Adipocyte (in vitro differentiated cells): ENCODE measurements around the gene DEF6.

Experiments
- DNase-seq: peaks from one replicate; pipeline ENCODE4 v3.0.0-alpha.2; 2015; ENCODE audit warnings: low read depth
- H3K27me3 ChIP-seq: replicated peaks from 2 replicates; pipeline ENCODE4 v1.7.0; 2013; ENCODE audit warnings: mild to moderate bottlenecking, low read length, moderate library complexity; ENCODE audit not compliant: control insufficient read depth, insufficient read depth
- H3K36me3 ChIP-seq: 2 replicates; pipeline ENCODE4 v1.7.0; 2013; ENCODE audit warnings: low read length, mild to moderate bottlenecking, moderate library complexity; ENCODE audit not compliant: control insufficient read depth, insufficient read depth, severe bottlenecking
- H3K4me1 ChIP-seq: 2 replicates; pipeline ENCODE4 v1.7.0; 2013; ENCODE audit warnings: mild to moderate bottlenecking, low read length, moderate library complexity; ENCODE audit not compliant: control insufficient read depth, insufficient read depth
- H3K4me3 ChIP-seq: 2 replicates; pipeline ENCODE4 v1.7.0; 2013; ENCODE audit warnings: mild to moderate bottlenecking, low read length, moderate library complexity
- H3K9ac ChIP-seq: 2 replicates; pipeline ENCODE4 v1.7.0; 2013; ENCODE audit warnings: mild to moderate bottlenecking, low read length, moderate library complexity
- H3K9me3 ChIP-seq: 2 replicates; pipeline ENCODE4 v1.7.0; 2013; ENCODE audit warnings: mild to moderate bottlenecking, low read length, moderate library complexity; ENCODE audit not compliant: control insufficient read depth

Gene DEF6

GRCh38 chr6:35357677-35358076 lies 60.1 kb downstream of the DEF6 start:
- Histone ChIP-seq H3K4me3 (no peak overlapping the region), H3K4me1 (peaks cover 24% of the 10 kb centered on the region), H3K27me3 (no peaks in the 10 kb centered on the region), H3K9ac (no peak overlapping the region), H3K36me3 (peaks cover 32% of the 10 kb centered on the region), H3K9me3 (no peaks in the 10 kb centered on the region)
- no peak for DNase-seq

- no peak overlapping the region for H3K9ac ChIP-seq
Measured at GRCh38 chr6:35358086-35358485, 60.5 kb downstream of the DEF6 start.

GRCh38 chr6:35359346-35359743 lies 61.7 kb downstream of the DEF6 start:
- Histone ChIP-seq H3K4me3 (no peak overlapping the region), H3K27me3 (no peaks in the 10 kb centered on the region), H3K9ac (no peak overlapping the region), H3K4me1 (peaks cover 24% of the 10 kb centered on the region), H3K9me3 (no peaks in the 10 kb centered on the region), H3K36me3 (peaks cover 20% of the 10 kb centered on the region)
- no peak for DNase-seq

More at GRCh38 chr6:35358086-35358485, 60.5 kb downstream of the DEF6 start:
- H3K27me3 ChIP-seq: no peaks in the 10 kb centered on the region
- no peak for DNase-seq
- no peak overlapping the region for H3K4me3 ChIP-seq
- peaks cover 24% of the 10 kb centered on the region for H3K4me1 ChIP-seq
- H3K36me3 ChIP-seq: peaks cover 27% of the 10 kb centered on the region
- no peaks in the 10 kb centered on the region for H3K9me3 ChIP-seq

GRCh38 chr6:35359744-35360348 lies 62.2 kb downstream of the DEF6 start:
- Histone ChIP-seq H3K36me3 (peaks cover 15% of the 10 kb centered on the region), H3K4me3 (no peak overlapping the region)
- DNase-seq: peak; percentile 73

GRCh38 chr6:35360349-35361138 lies 62.9 kb downstream of the DEF6 start:
- Histone ChIP-seq H3K4me1 (peaks cover 20% of the 10 kb centered on the region), H3K9ac (no peak overlapping the region), H3K9me3 (no peaks in the 10 kb centered on the region), H3K36me3 (peaks cover 14% of the 10 kb centered on the region), H3K4me3 (no peak overlapping the region), H3K27me3 (no peaks in the 10 kb centered on the region)
- DNase-seq: peak; percentile 34

More at GRCh38 chr6:35359744-35360348, 62.2 kb downstream of the DEF6 start:
- no peaks in the 10 kb centered on the region for H3K27me3 ChIP-seq
- no peaks in the 10 kb centered on the region for H3K9me3 ChIP-seq
- peaks cover 21% of the 10 kb centered on the region for H3K4me1 ChIP-seq
- no peak overlapping the region for H3K9ac ChIP-seq

GRCh38 chr6:35362200-35362599 lies 64.6 kb downstream of the DEF6 start:
- Histone ChIP-seq H3K4me3 (no peak overlapping the region), H3K9ac (no peak overlapping the region), H3K27me3 (no peaks in the 10 kb centered on the region), H3K36me3 (peaks cover under 1% of the 10 kb centered on the region), H3K4me1 (peaks cover 20% of the 10 kb centered on the region), H3K9me3 (no peaks in the 10 kb centered on the region)
- DNase-seq: no peak

GRCh38 chr6:35363293-35363750 lies 65.7 kb downstream of the DEF6 start:
- Histone ChIP-seq H3K36me3 (no peaks in the 10 kb centered on the region), H3K4me3 (no peak overlapping the region), H3K27me3 (no peaks in the 10 kb centered on the region), H3K9ac (no peak overlapping the region), H3K9me3 (no peaks in the 10 kb centered on the region), H3K4me1 (peaks cover 26% of the 10 kb centered on the region)
- peak; percentile 74 for DNase-seq

GRCh38 chr6:35365594-35366203 lies 68.1 kb downstream of the DEF6 start:
- Histone ChIP-seq H3K4me3 (no peak overlapping the region), H3K36me3 (no peaks in the 10 kb centered on the region), H3K4me1 (peaks cover 38% of the 10 kb centered on the region), H3K9me3 (no peaks in the 10 kb centered on the region), H3K9ac (no peak overlapping the region), H3K27me3 (no peaks in the 10 kb centered on the region)
- DNase-seq: no peak

- Histone ChIP-seq H3K9me3 (no peaks in the 10 kb centered on the region), H3K9ac (no peak overlapping the region), H3K27me3 (no peaks in the 10 kb centered on the region), H3K36me3 (no peaks in the 10 kb centered on the region), H3K4me1 (peaks cover 38% of the 10 kb centered on the region), H3K4me3 (no peak overlapping the region)
- DNase-seq: no peak
Measured at GRCh38 chr6:35366204-35366596, 68.6 kb downstream of the DEF6 start.

GRCh38 chr6:35367646-35368037 lies 70.0 kb downstream of the DEF6 start:
- Histone ChIP-seq H3K9ac (no peak overlapping the region), H3K9me3 (no peaks in the 10 kb centered on the region), H3K4me3 (no peak overlapping the region), H3K27me3 (no peaks in the 10 kb centered on the region), H3K4me1 (peaks cover 40% of the 10 kb centered on the region), H3K36me3 (no peaks in the 10 kb centered on the region)
- DNase-seq: no peak
